Heart right ventricle (tissue), 16 donors: Measurements from ENCODE around the gene SHANK2. TPM values are rescaled to one million over a fixed set of nuclear protein-coding genes. Genes with fewer than 3 reads are reported as not detected.

ENCODE experiments used
- ATAC-seq, 8 donors: fragments of 200-7000 bp; cut with Tn5 transposase; one replicate each; pipeline ENCODE4 v1.9.1; 2020; ENCODE audit warnings: mild to moderate bottlenecking in 8 of 8, moderate library complexity in 8 of 8, moderate number of reproducible peaks in 1 of 8
- DNase-seq, 2 donors: peaks; one replicate each; pipeline ENCODE4 v3.0.0-alpha.2; 2020
- H3K27ac ChIP-seq, 10 donors: fragments of 200-600 bp; sonication (generic) in 2 of 10; one replicate each; pipeline versions ENCODE4 v1.5.0 to v1.8.0; 2020 to 2022; ENCODE audit warnings: mild to moderate bottlenecking in 3 of 10
- H3K27me3 ChIP-seq, 7 donors: fragments of 200-600 bp; one replicate each; pipeline ENCODE4 v1.8.0; 2021 to 2022; ENCODE audit warnings: mild to moderate bottlenecking in 2 of 7
- H3K36me3 ChIP-seq, 9 donors: fragments of 200-600 bp; sonication (generic) in 1 of 9; one replicate each; pipeline versions ENCODE4 v1.5.0 to v1.8.0; 2020 to 2022; ENCODE audit warnings: mild to moderate bottlenecking in 2 of 9
- H3K4me1 ChIP-seq, 9 donors: fragments of 200-600 bp; sonication (generic) in 1 of 9; one replicate each; pipeline versions ENCODE4 v1.5.0 to v1.8.0; 2020 to 2022; ENCODE audit warnings: mild to moderate bottlenecking in 4 of 9
- H3K4me3 ChIP-seq, 10 donors: fragments of 200-600 bp; sonication (generic) in 2 of 10; one replicate each; pipeline versions ENCODE4 v1.5.0 to v1.8.0; 2020 to 2022; ENCODE audit warnings: mild to moderate bottlenecking in 7 of 10, moderate library complexity in 2 of 10
- H3K9me3 ChIP-seq, 11 donors: fragments of 200-600 bp in 10 of 11; sonication (generic) in 2 of 11; one replicate each; pipeline versions ENCODE4 v1.5.0 to v1.8.0; 2013 to 2022; ENCODE audit warnings: mild to moderate bottlenecking in 2 of 11, control low read depth in 1 of 11, moderate library complexity in 1 of 11
- CTCF ChIP-seq, 9 donors: fragments of 200-600 bp; sonication (generic) in 2 of 9; IDR thresholded peaks; one replicate each; pipeline versions ENCODE4 v1.5.0 to v1.8.0; 2021 to 2022; ENCODE audit warnings: antibody characterized with exemption in 9 of 9, mild to moderate bottlenecking in 5 of 9, moderate library complexity in 1 of 9
- WGBS, 2 donors: extraction: QIAGEN DNeasy Blood & Tissue Kit; methylation state at CpG; one replicate each; pipeline ENCODE4 v1.1.7; 2013; ENCODE audit warnings: inconsistent platforms in 1 of 2; 5-methylcytosine and 5-hydroxymethylcytosine counted together
- intact Hi-C, 10 donors: fragments of 100-400 bp; cut with DNase I; formaldehyde crosslinking; loops; one replicate each; pipeline versions ENCODE4 v1.11.1 to v1.14.2; 2022
- polyA plus RNA-seq, 2 donors: library from polyadenylated mRNA; stranded (reverse); fragments of 200-250 nt; gene quantifications; one replicate each; pipeline ENCODE4 v1.2.3, GENCODE V29; 2013
- total RNA-seq, 10 donors: library from RNA; stranded (reverse); fragmentation: NEBNext Ultra II Directional in 3 of 10; extraction: Animal tissue kit (Norgen Biotek cat#: 25700) in 3 of 10; gene quantifications; one replicate each; pipeline versions ENCODE4 v1.2.1 to v1.2.4, GENCODE V29; 2021 to 2023
- donor health status: Arrhythmogenic right ventricular cardiomyopathy.
- donor health status: ischemic (EF 13 %, LVEDD 7.1; RV severe dilation, severe dysfunction).
- donor health status: healthy with polysubstance abuse.
- donor health status: DM: no; HTN: yes; CAD: no.
- donor health status: DM: no; HTN: no; CAD: no.
- donor health status: ischemic (EF 25% LVEDD 6.9; RV normal size, moderate dysfunction).
- donor health status: ischemic (EF 25% LVEDD 5.7; RV mildly dilated, moderate dysfunction).
- donor health status: healthy.
- donor health status: DM: yes; HTN: yes; CAD: no.
- donor health status: Ischemic cardiomyopathy.
- donor health status: ischemic (EF 35%, LVEDD 5.7; RV mildly dilated, moderate dysfunction).
- donor health status: nonischemic (EF 11% LVEDD 7.7; RV severe dilation, severe dysfunction).
- donor health status: DM: yes; HTN: yes; CAD: no.
- donor health status: PGD.
- donor health status: ischemic (EF 29% LVEDD 5.4; RV normal size, mild dysfunction).
- donor health status: nonischemic (EF 23%, LVEDD 6.1; RV moderate dilation, normal function).

SHANK2 gene
- total and polyA plus RNA-seq, 12 donors: under 0.01 to 0.71 (median 0.44) TPM; not detected in 2

DNA sequence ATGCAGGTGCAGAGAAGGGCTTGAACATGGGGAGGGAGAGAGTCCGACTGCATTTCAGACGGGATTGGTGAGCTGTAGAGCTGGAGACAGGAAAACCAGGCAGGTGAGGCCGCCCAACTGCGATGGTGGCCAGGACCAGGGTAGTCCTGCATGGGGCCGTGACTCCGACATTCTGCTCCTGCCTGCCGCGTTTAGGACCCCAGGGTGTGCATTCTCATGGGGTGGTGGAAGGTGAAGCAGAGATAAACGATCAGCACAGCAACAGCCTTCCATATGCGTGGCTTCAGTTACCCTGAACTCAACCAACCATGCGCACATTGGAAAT, 29.3 kb downstream of the SHANK2 start:
- Histone ChIP-seq H3K27me3 (peaks cover 0 to 18% (median 0%) of the 10 kb centered on the region in 7 donors), H3K36me3 (no peaks in the 10 kb centered on the region), H3K9me3 (peaks cover 0 to 32% (median 19%) of the 10 kb centered on the region in 11 donors), H3K4me1 (no peaks in the 10 kb centered on the region), H3K4me3 (no peak overlapping the region), H3K27ac (no peak overlapping the region)
- DNase-seq (no peak), ATAC-seq (no peak)
- intact Hi-C loops: no loop called here
- 90% methylated on average over 11 of the region's 11 CpGs for WGBS, 2 donors
- TF ChIP-seq CTCF (IDR thresholded peaks at IDR 0.05): no peak

- peak; percentile 12 to 39 for DNase-seq
- intact Hi-C loops: no loop called here
- H3K4me3 ChIP-seq: no peak overlapping the region
- H3K9me3 ChIP-seq: peaks cover 0 to 27% (median 17%) of the 10 kb centered on the region in 11 donors
- H3K27me3 ChIP-seq: peaks cover 0 to 12% (median 0%) of the 10 kb centered on the region in 7 donors
- H3K4me1 ChIP-seq: no peaks in the 10 kb centered on the region
- H3K27ac ChIP-seq: no peak overlapping the region
- 63 to 68% methylated on average over 22 of the region's 22 CpGs for WGBS, 2 donors
- H3K36me3 ChIP-seq: no peaks in the 10 kb centered on the region
- ATAC-seq: peak; percentile 47 to 87 (median 65)
- no peak for TF ChIP-seq CTCF (IDR thresholded peaks at IDR 0.05)
Measured at GRCh38 chr11:71222318-71223080, 29.9 kb downstream of the SHANK2 start.

- Histone ChIP-seq H3K4me1 (no peaks in the 10 kb centered on the region), H3K36me3 (no peaks in the 10 kb centered on the region), H3K4me3 (no peak overlapping the region), H3K27ac (no peak overlapping the region), H3K27me3 (peaks cover 0 to 16% (median 1%) of the 10 kb centered on the region in 7 donors), H3K9me3 (peaks cover 0 to 20% (median 11%) of the 10 kb centered on the region in 11 donors)
- no peak for ATAC-seq
- TF ChIP-seq CTCF (IDR thresholded peaks at IDR 0.05): no peak
- intact Hi-C loops: no loop called here
- 79 to 86% methylated on average over 10 of the region's 10 CpGs for WGBS, 2 donors
- DNase-seq: no peak
Measured at GRCh38 chr11:71221821-71222220, 30.6 kb downstream of the SHANK2 start.

DNA sequence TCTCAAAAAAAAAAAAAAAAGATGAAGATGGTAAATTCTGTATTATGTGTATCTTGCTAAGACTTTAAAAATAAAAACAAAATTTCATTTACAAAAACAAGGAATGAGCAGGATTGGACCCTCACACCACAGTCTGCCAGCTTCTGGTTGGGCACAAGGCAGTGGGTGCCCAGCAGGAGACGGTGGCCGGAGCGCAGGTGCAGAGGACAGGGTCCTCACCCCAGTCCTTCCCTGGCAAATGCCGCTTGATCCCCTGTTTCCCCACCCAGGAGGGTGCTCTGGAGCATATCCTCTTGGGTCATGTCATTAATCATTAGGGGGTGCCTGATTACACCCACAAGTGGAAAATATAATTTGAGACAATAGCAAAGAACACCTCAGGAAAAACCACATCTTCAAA, 31.2 kb downstream of the SHANK2 start:
- Histone ChIP-seq H3K27me3 (peaks cover 0 to 20% (median 6%) of the 10 kb centered on the region in 7 donors), H3K4me3 (no peak overlapping the region), H3K36me3 (no peaks in the 10 kb centered on the region), H3K4me1 (no peaks in the 10 kb centered on the region), H3K27ac (no peak overlapping the region), H3K9me3 (peaks cover 0 to 14% (median 7%) of the 10 kb centered on the region in 11 donors)
- DNase-seq (no peak), ATAC-seq (no peak)
- TF ChIP-seq CTCF (IDR thresholded peaks at IDR 0.05): no peak
- intact Hi-C loops: no loop called here
- 93 to 95% methylated on average over 4 of the region's 4 CpGs for WGBS, 2 donors
